Prostate gland (tissue), 2 donors: ENCODE data around the gene NXT2.

Source experiments
- POLR2A ChIP-seq: fragments of 450-650 bp; IDR thresholded peaks from one replicate; pipeline ENCODE4 v1.6.1; 2016; ENCODE audit warnings: antibody characterized with exemption, mild to moderate bottlenecking
- POLR2AphosphoS5 ChIP-seq: sonication (generic); formaldehyde crosslinking; IDR thresholded peaks from one replicate; pipeline ENCODE4 v1.6.1; 2017; ENCODE audit warnings: antibody characterized with exemption
- TF ChIP-seq, protein P1 (sequence below), 4 experiments: fragments of 200-600 bp in 2 of 4; fragments of 450-650 bp in 2 of 4; sonication (generic) in 2 of 4; IDR thresholded peaks; 1 replicate in 3 of 4; 2 replicates in 1 of 4; pipeline ENCODE4 v1.5.1; 2016 to 2019; ENCODE audit warnings: antibody characterized with exemption in 4 of 4, mild to moderate bottlenecking in 2 of 4, moderate library complexity in 2 of 4

- TF ChIP-seq POLR2AphosphoS5 (no peak), POLR2A (no peak)
- TF ChIP-seq, protein P1, sequence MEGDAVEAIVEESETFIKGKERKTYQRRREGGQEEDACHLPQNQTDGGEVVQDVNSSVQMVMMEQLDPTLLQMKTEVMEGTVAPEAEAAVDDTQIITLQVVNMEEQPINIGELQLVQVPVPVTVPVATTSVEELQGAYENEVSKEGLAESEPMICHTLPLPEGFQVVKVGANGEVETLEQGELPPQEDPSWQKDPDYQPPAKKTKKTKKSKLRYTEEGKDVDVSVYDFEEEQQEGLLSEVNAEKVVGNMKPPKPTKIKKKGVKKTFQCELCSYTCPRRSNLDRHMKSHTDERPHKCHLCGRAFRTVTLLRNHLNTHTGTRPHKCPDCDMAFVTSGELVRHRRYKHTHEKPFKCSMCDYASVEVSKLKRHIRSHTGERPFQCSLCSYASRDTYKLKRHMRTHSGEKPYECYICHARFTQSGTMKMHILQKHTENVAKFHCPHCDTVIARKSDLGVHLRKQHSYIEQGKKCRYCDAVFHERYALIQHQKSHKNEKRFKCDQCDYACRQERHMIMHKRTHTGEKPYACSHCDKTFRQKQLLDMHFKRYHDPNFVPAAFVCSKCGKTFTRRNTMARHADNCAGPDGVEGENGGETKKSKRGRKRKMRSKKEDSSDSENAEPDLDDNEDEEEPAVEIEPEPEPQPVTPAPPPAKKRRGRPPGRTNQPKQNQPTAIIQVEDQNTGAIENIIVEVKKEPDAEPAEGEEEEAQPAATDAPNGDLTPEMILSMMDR (IDR thresholded peaks at IDR 0.05), result no peak
These were observed 17.2 kb downstream of the NXT2 start for GRCh38 chrX:109553862-109554261.
